A549 treated with CpdA at 1 μM for 4 hours (cell line): ENCODE measurements around the gene NOL12. TPM values are rescaled to one million over a fixed set of nuclear protein-coding genes. Genes with fewer than 3 reads are reported as not detected.

Experiments used
- total RNA-seq: library from RNA; stranded (reverse); fragments of 200-300 nt; extraction: Qiagen RNA extraction; gene quantifications from 5 replicates; pipeline ENCODE4 v1.2.3, GENCODE V29; 2022; ENCODE audit warnings: low read depth

Gene NOL12
- total RNA-seq, result 26.8 to 30.7 TPM (median 28.4 TPM) in 5 replicates

GRCh38 chr22:37686002-37686982 is at the start of gene NOL12:
NOL12 (plus strand) TSS chr22:37686343; CDS start chr22:37686393, 50 bp downstream.

GRCh38 chr22:37639070-37639760 is 46.9 kb upstream of the NOL12 start, which contains the start of gene SH3BP1:
SH3BP1 (plus strand) TSS chr22:37639669; CDS start chr22:37639788, 119 bp downstream.

GRCh38 chr22:37658133-37659065 is 27.7 kb upstream of the NOL12 start, which contains the start of gene PDXP:
PDXP (plus strand) TSS chr22:37658723; CDS start chr22:37658783, 60 bp downstream.

GRCh38 chr22:37674951-37675929 is 10.9 kb upstream of the NOL12 start, which contains the start of gene LGALS1:
LGALS1 (plus strand) TSS chr22:37675636; CDS start chr22:37675703, 67 bp downstream.

GRCh38 chr22:37696657-37697537 is 10.8 kb downstream of the NOL12 start, which contains the start of gene TRIOBP:
TRIOBP (plus strand) TSS chr22:37697048; CDS start chr22:37701366, 4,318 bp downstream.

Other genes starting within 250 kb of the NOL12 start
- 1.5 to 3.2 TPM (median 2.5 TPM) in 5 replicates for gene MFNG, start 200.0 kb upstream of the NOL12 start, total RNA-seq
- 32.3 to 40.9 TPM (median 34.9 TPM) in 5 replicates for gene CARD10, start 166.9 kb upstream of the NOL12 start, total RNA-seq
- gene CDC42EP1, start 125.9 kb upstream of the NOL12 start, total RNA-seq, result 27.2 to 39.2 TPM (median 36.6 TPM) in 5 replicates
- 0.27 to 0.45 TPM (median 0.34 TPM) in 4 of 5 replicates, not detected in the other for gene LGALS2, start 106.3 kb upstream of the NOL12 start, total RNA-seq
- 18.9 to 25.2 TPM (median 22.3 TPM) in 5 replicates for gene GGA1, start 77.5 kb upstream of the NOL12 start, total RNA-seq
- 1.2 to 2.8 TPM (median 2.0 TPM) in 5 replicates for gene SH3BP1, start 46.7 kb upstream of the NOL12 start, total RNA-seq
- gene PDXP, start 27.6 kb upstream of the NOL12 start, total RNA-seq, result 16.3 to 21.8 TPM (median 21.4 TPM) in 5 replicates
- 1,299 to 1,423 TPM (median 1,303 TPM) in 5 replicates for gene LGALS1, start 10.7 kb upstream of the NOL12 start, total RNA-seq
- 21.4 to 33.2 TPM (median 28.4 TPM) in 5 replicates for gene TRIOBP, start 10.7 kb downstream of the NOL12 start, total RNA-seq
- gene GCAT, start 121.6 kb downstream of the NOL12 start, total RNA-seq, result 2.4 to 4.0 TPM (median 3.0 TPM) in 5 replicates
- gene GALR3, start 137.0 kb downstream of the NOL12 start, total RNA-seq, result not detected in 5 replicates
- gene ANKRD54, start 158.0 kb downstream of the NOL12 start, total RNA-seq, result 16.9 to 26.6 TPM (median 24.2 TPM) in 5 replicates
- 250 to 297 TPM (median 288 TPM) in 5 replicates for gene EIF3L, start 163.1 kb downstream of the NOL12 start, total RNA-seq
- gene MICALL1, start 220.0 kb downstream of the NOL12 start, total RNA-seq, result 16.2 to 21.3 TPM (median 16.8 TPM) in 5 replicates